GDM1 (cell line): ENCODE measurements around the gene ARL6IP5.
A peak's percentile ranks its signal among the peaks of the same experiment; 100 is the strongest.

Experiments
- DNase-seq: peaks from one replicate; lab custom pipeline; 2025; lab: John Stamatoyannopoulos, UW

Gene ARL6IP5

GRCh38 chr3:69116897-69117296 is 32.2 kb downstream of the ARL6IP5 start:
- no peak for DNase-seq

GRCh38 chr3:69118555-69118954 is 33.8 kb downstream of the ARL6IP5 start:
- no peak for DNase-seq

GRCh38 chr3:69119138-69119537 is 34.4 kb downstream of the ARL6IP5 start:
- DNase-seq: no peak

- DNase-seq: no peak
Observed at GRCh38 chr3:69119681-69120080, 34.9 kb downstream of the ARL6IP5 start.

- DNase-seq: peak; percentile 65
Observed at GRCh38 chr3:69120879-69121464, 36.2 kb downstream of the ARL6IP5 start.

GRCh38 chr3:69121513-69121912 is 36.8 kb downstream of the ARL6IP5 start:
- no peak for DNase-seq

- no peak for DNase-seq
Observed at GRCh38 chr3:69121950-69122349, 37.2 kb downstream of the ARL6IP5 start.

- DNase-seq: no peak
Observed at GRCh38 chr3:69122403-69122802, 37.7 kb downstream of the ARL6IP5 start, which contains the start of gene LMOD3. TSS of gene LMOD3 (minus strand) at chr3:69122595. CDS start at chr3:69122386, 209 bp downstream.

GRCh38 chr3:69126216-69126615 is 41.5 kb downstream of the ARL6IP5 start:
- no peak for DNase-seq

- no peak for DNase-seq
Observed at GRCh38 chr3:69126999-69127398, 42.3 kb downstream of the ARL6IP5 start.

- no peak for DNase-seq
Observed at GRCh38 chr3:69128509-69128908, 43.8 kb downstream of the ARL6IP5 start.

GRCh38 chr3:69129531-69129930 is 44.8 kb downstream of the ARL6IP5 start:
- DNase-seq: no peak

- DNase-seq: no peak
Observed at GRCh38 chr3:69130689-69131088, 46.0 kb downstream of the ARL6IP5 start.

- DNase-seq: no peak
Observed at GRCh38 chr3:69137005-69137404, 52.3 kb downstream of the ARL6IP5 start.

GRCh38 chr3:69137412-69137811 is 52.7 kb downstream of the ARL6IP5 start:
- no peak for DNase-seq

- DNase-seq: no peak
Observed at GRCh38 chr3:69141313-69141712, 56.6 kb downstream of the ARL6IP5 start.

GRCh38 chr3:69142090-69142489 is 57.4 kb downstream of the ARL6IP5 start:
- no peak for DNase-seq

GRCh38 chr3:69142797-69143454 is 58.2 kb downstream of the ARL6IP5 start:
- DNase-seq: no peak

GRCh38 chr3:69143612-69144011 is 58.9 kb downstream of the ARL6IP5 start:
- no peak for DNase-seq

- peak; percentile 12 for DNase-seq
Observed at GRCh38 chr3:69144631-69145245, 60.0 kb downstream of the ARL6IP5 start.

- no peak for DNase-seq
Observed at GRCh38 chr3:69145688-69146087, 61.0 kb downstream of the ARL6IP5 start.

- DNase-seq: no peak
Observed at GRCh38 chr3:69149586-69149985, 64.8 kb downstream of the ARL6IP5 start.
